Nephron (organoid): ENCODE measurements around the gene EWSR1.

Experiments
- H3K27ac Mint-ChIP-seq, 3 experiments: 2 replicates each; pipeline ENCODE4 v1.8.0; 2020; ENCODE audit warnings: mixed read lengths in 3 of 3, mild to moderate bottlenecking in 2 of 3, moderate library complexity in 1 of 3
- H3K27me3 Mint-ChIP-seq: 2 replicates; pipeline ENCODE4 v1.8.0; 2021; ENCODE audit warnings: low read depth, mild to moderate bottlenecking, moderate library complexity, mixed read lengths
- H3K36me3 Mint-ChIP-seq: 2 replicates; pipeline ENCODE4 v1.8.0; 2020; ENCODE audit warnings: low read depth, mixed read lengths
- H3K4me1 Mint-ChIP-seq: 2 replicates; pipeline ENCODE4 v1.8.0; 2020; ENCODE audit warnings: mixed read lengths
- H3K4me3 Mint-ChIP-seq, 3 experiments: 2 replicates each; pipeline ENCODE4 v1.8.0; 2020; ENCODE audit warnings: mild to moderate bottlenecking in 3 of 3, mixed read lengths in 3 of 3, moderate library complexity in 2 of 3
- H3K9me3 Mint-ChIP-seq: 2 replicates; pipeline ENCODE4 v1.8.0; 2020; ENCODE audit warnings: mixed read lengths
- TF ChIP-seq, protein P1 (sequence below), 3 experiments: fragments of 200-600 bp; sonication (generic); IDR thresholded peaks; one replicate each; pipeline ENCODE4 v1.5.0; 2021; ENCODE audit warnings: antibody characterized with exemption in 3 of 3; ENCODE audit not compliant: unreplicated experiment in 3 of 3

The EWSR1 gene

DNA sequence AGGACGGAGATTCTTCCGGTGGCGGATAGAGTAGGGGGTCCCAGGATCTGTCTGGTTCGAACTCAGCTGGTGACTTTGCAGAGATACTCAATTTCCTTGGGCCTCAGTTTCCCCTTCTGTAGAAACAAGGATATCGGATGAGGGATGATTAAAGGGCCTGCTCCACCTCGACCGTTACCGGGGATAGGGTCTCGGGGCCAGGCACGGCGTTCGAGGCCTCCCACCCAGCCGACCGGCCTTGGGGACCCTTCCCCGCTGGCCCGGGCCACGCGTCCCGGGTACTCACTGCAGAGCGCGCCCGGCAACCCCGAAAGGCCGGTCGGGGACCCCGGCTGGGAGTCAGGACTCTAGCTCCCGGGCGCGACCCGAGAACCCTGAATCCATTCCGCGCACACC lies 608 bp upstream of the EWSR1 start:
- H3K9me3 Mint-ChIP-seq: no peaks in the 10 kb centered on the region
- TF ChIP-seq, protein P1, sequence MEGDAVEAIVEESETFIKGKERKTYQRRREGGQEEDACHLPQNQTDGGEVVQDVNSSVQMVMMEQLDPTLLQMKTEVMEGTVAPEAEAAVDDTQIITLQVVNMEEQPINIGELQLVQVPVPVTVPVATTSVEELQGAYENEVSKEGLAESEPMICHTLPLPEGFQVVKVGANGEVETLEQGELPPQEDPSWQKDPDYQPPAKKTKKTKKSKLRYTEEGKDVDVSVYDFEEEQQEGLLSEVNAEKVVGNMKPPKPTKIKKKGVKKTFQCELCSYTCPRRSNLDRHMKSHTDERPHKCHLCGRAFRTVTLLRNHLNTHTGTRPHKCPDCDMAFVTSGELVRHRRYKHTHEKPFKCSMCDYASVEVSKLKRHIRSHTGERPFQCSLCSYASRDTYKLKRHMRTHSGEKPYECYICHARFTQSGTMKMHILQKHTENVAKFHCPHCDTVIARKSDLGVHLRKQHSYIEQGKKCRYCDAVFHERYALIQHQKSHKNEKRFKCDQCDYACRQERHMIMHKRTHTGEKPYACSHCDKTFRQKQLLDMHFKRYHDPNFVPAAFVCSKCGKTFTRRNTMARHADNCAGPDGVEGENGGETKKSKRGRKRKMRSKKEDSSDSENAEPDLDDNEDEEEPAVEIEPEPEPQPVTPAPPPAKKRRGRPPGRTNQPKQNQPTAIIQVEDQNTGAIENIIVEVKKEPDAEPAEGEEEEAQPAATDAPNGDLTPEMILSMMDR (IDR thresholded peaks at IDR 0.05; ENCODE audit: unreplicated experiment in 3 of 3): no peak
- H3K27me3 Mint-ChIP-seq: no peaks in the 10 kb centered on the region
- H3K36me3 Mint-ChIP-seq: peaks cover 40% of the 10 kb centered on the region
- H3K4me1 Mint-ChIP-seq: peaks cover 51% of the 10 kb centered on the region
- H3K4me3 Mint-ChIP-seq: peak overlapping the region; percentile 93 to 97 (median 94)
- peak overlapping the region; percentile 99 to 100 (median 100) for H3K27ac Mint-ChIP-seq

DNA sequence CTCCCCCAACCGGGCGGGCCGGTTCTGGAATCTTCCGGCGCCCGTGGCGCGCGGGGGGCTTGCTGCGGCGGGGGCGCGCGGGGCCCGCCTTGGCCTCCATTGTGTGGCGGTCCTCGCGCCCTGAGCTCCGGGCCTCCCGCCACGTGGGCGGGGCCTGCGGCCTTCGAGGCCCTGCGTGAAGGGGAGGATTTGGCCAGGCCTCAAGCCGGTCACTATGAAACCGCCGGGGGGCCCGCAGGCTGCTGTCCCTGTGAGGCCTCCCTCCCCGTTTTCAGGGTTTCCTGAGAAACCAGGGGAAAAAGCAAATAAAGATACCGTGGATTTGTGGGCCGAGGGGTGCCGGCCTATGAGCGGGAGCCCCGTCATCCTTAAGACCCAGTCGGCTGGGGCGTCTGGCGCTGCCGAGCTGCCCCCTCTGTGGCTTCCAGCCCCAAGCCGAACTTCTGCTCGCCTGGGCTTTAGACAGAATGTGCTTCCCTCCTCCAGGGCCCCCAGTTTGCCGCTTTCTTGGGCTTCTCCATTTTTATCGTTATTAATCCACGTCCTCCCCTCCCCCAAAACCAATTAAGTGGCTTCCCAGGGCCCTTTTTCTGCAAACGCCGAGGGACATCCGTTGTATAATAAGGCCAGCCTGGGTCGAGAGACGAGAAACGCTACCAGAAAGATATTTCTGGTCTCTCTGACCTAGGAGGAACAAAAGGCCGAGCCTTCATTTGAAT lies 602 bp downstream of the EWSR1 start:
- Mint-ChIP-seq H3K27ac (peak overlapping the region; percentile 99 to 100 (median 100)), H3K4me3 (peak overlapping the region; percentile 93 to 97 (median 94)), H3K36me3 (peaks cover 52% of the 10 kb centered on the region), H3K9me3 (no peaks in the 10 kb centered on the region), H3K4me1 (peaks cover 61% of the 10 kb centered on the region), H3K27me3 (no peaks in the 10 kb centered on the region)
- TF ChIP-seq, protein P1 (IDR thresholded peaks at IDR 0.05; ENCODE audit: unreplicated experiment in 3 of 3): no peak

GRCh38 chr22:29269230-29269604 lies 1.1 kb downstream of the EWSR1 start:
- TF ChIP-seq, protein P1 (IDR thresholded peaks at IDR 0.05; ENCODE audit: unreplicated experiment in 3 of 3): no peak
- H3K4me1 Mint-ChIP-seq: peaks cover 62% of the 10 kb centered on the region
- H3K4me3 Mint-ChIP-seq: peak overlapping the region; percentile 93 to 97 (median 94)
- H3K9me3 Mint-ChIP-seq: no peaks in the 10 kb centered on the region
- no peaks in the 10 kb centered on the region for H3K27me3 Mint-ChIP-seq
- H3K27ac Mint-ChIP-seq: peak overlapping the region; percentile 98 to 100 (median 99)
- peaks cover 57% of the 10 kb centered on the region for H3K36me3 Mint-ChIP-seq

GRCh38 chr22:29269731-29270474 lies 1.8 kb downstream of the EWSR1 start:
- TF ChIP-seq, protein P1 (IDR thresholded peaks at IDR 0.05; ENCODE audit: unreplicated experiment in 3 of 3): no peak
- Mint-ChIP-seq H3K9me3 (no peaks in the 10 kb centered on the region), H3K27ac (peak overlapping the region; percentile 98 to 100 (median 99)), H3K4me3 (peak overlapping the region; percentile 93 to 97 (median 94)), H3K36me3 (peaks cover 64% of the 10 kb centered on the region), H3K4me1 (peaks cover 69% of the 10 kb centered on the region), H3K27me3 (no peaks in the 10 kb centered on the region)

- TF ChIP-seq, protein P1 (IDR thresholded peaks at IDR 0.05; ENCODE audit: unreplicated experiment in 3 of 3): no peak
- peaks cover 76% of the 10 kb centered on the region for H3K4me1 Mint-ChIP-seq
- no peaks in the 10 kb centered on the region for H3K27me3 Mint-ChIP-seq
- peaks cover 72% of the 10 kb centered on the region for H3K36me3 Mint-ChIP-seq
- no peaks in the 10 kb centered on the region for H3K9me3 Mint-ChIP-seq
- H3K27ac Mint-ChIP-seq: peak overlapping the region; percentile 98 to 100 (median 99)
- peak overlapping the region; percentile 93 to 97 (median 94) for H3K4me3 Mint-ChIP-seq
Observed at GRCh38 chr22:29270475-29271271, 2.6 kb downstream of the EWSR1 start.
